BLaER1 (cell line): ENCODE measurements around the gene ZNF597.

Source experiments
- H3K27ac ChIP-seq: shearing (Covaris generic); formaldehyde crosslinking; 2 replicates; pipeline ENCODE4 v1.8.1; 2022
- H3K27me3 ChIP-seq: shearing (Covaris generic); formaldehyde crosslinking; 2 replicates; pipeline ENCODE4 v1.8.1; 2022
- H3K36me3 ChIP-seq: shearing (Covaris generic); formaldehyde crosslinking; 2 replicates; pipeline ENCODE4 v1.8.1; 2022
- H3K4me1 ChIP-seq: shearing (Covaris generic); formaldehyde crosslinking; 2 replicates; pipeline ENCODE4 v1.8.1; 2022
- H3K4me2 ChIP-seq: shearing (Covaris generic); formaldehyde crosslinking; 2 replicates; pipeline ENCODE4 v1.8.1; 2022
- H3K4me3 ChIP-seq: shearing (Covaris generic); formaldehyde crosslinking; 2 replicates; pipeline ENCODE4 v1.8.1; 2022
- H3K9ac ChIP-seq: shearing (Covaris generic); formaldehyde crosslinking; 2 replicates; pipeline ENCODE4 v1.8.1; 2022
- H3K9me3 ChIP-seq: shearing (Covaris generic); formaldehyde crosslinking; 2 replicates; pipeline ENCODE4 v1.8.1; 2022
- H4K20me1 ChIP-seq: shearing (Covaris generic); formaldehyde crosslinking; 2 replicates; pipeline ENCODE4 v1.8.1; 2022
- Cebpa-rat ChIP-seq: shearing (Covaris generic); IDR thresholded peaks from 2 replicates; pipeline ENCODE4 v1.8.1; 2022

The ZNF597 gene

DNA sequence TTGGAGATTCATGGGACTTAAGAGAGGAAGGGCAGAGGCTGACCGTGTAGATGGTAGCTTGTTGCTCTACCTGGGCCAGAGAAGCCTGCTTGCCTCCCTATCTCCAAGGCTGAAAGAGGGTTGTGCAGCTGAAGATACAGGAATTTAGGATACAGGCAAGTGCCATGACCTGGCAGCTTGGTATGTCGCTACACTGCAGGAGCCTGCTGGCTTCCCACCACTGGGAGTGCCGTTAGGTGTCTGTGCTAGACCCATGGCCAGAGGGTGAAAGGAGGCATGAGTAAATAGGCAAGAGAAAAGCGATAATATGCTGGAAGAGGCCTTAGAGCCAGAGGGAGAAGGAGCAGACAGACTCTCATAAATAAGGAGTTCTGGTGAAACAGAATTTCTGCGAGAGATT is 10.8 kb upstream of the ZNF597 start:
- Histone ChIP-seq H3K27me3 (no peaks in the 10 kb centered on the region), H3K27ac (no peak overlapping the region), H3K4me1 (peaks cover 22% of the 10 kb centered on the region), H3K9me3 (peaks cover 11% of the 10 kb centered on the region; the same call in 1 of the 2 replicates), H4K20me1 (peaks cover 7% of the 10 kb centered on the region), H3K36me3 (peaks cover 17% of the 10 kb centered on the region), H3K4me2 (no peak overlapping the region), H3K9ac (no peak overlapping the region), H3K4me3 (no peak overlapping the region)
- TF ChIP-seq Cebpa-rat: no peak

DNA sequence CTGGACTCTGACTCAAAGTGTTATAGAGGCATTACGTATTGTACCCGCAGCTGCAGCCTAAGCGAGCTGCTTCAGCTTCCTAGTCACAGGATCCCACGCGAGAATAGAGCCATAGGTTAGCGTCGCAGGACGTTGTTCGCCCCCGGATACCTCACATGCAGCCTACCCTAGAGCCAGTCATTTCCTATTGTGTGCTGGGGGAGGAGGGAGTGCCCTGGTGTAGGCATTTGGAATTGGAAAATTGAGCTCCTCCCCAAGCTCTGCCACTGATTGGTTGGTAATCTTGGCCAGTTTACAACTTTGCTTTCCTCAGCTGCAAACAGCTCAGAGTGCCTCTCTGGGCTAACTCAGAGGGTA is 706 bp upstream of the ZNF597 start:
- Histone ChIP-seq H3K9ac (peak overlapping the region; percentile 81), H3K27ac (peak overlapping the region; percentile 76), H3K27me3 (no peaks in the 10 kb centered on the region), H4K20me1 (no peaks in the 10 kb centered on the region), H3K4me1 (0 out of 2 replicates have a peak, but pooled peaks cover 13% of the 10 kb centered on the region), H3K4me2 (peak overlapping the region; percentile 65), H3K36me3 (peaks cover 53% of the 10 kb centered on the region), H3K4me3 (peak overlapping the region; percentile 75), H3K9me3 (peaks cover 79% of the 10 kb centered on the region)
- no peak for TF ChIP-seq Cebpa-rat

DNA sequence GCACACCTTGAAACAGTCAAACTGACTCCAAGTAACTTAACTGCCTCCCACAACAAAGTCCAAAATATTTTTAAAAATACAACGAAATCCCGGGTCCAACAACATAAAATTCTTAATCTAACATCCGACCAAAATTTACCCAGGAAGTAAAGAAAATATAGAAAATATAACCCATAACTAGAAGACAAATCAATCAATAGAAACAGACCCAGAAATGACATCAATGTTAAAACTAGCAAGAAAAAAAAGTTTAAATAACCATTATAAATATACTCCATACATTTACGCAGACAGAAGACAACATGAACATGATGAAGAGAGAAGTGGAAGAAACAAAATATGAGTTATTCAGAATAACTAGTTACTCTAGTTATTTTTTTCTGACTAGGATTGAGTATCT is 3.7 kb downstream of the ZNF597 start:
- TF ChIP-seq Cebpa-rat: no peak
- Histone ChIP-seq H3K4me1 (0 out of 2 replicates have a peak, but pooled peaks cover 10% of the 10 kb centered on the region), H3K9me3 (peaks cover 63% of the 10 kb centered on the region), H3K27ac (no peak overlapping the region), H3K27me3 (no peaks in the 10 kb centered on the region), H3K36me3 (peaks cover 52% of the 10 kb centered on the region), H3K9ac (no peak overlapping the region), H3K4me2 (no peak overlapping the region), H4K20me1 (no peaks in the 10 kb centered on the region), H3K4me3 (no peak overlapping the region)

DNA sequence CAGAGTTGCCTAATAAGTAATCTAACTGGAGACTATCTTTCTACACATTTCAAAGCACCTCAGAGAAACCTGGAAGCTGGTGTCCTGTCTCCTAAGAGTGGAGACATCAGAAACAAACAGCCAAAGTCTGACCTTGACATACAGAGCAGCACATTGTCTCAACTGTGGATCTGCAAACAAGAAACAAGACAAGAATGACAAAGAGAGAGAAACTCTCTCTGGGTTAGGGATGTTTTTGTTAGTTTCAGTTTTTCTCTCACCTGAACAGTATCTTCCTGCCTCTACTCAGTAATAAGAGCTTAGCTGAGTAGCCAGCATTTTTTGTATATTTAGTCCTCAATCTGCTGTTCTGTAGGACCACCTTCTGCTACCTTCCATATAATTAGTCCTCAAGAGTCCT is 8.9 kb downstream of the ZNF597 start:
- no peak overlapping the region for H3K4me2 ChIP-seq
- TF ChIP-seq Cebpa-rat: no peak
- no peaks in the 10 kb centered on the region for H4K20me1 ChIP-seq
- H3K9me3 ChIP-seq: peaks cover 55% of the 10 kb centered on the region
- peaks cover 45% of the 10 kb centered on the region for H3K36me3 ChIP-seq
- no peak overlapping the region for H3K4me3 ChIP-seq
- no peaks in the 10 kb centered on the region for H3K27me3 ChIP-seq
- H3K27ac ChIP-seq: no peak overlapping the region
- H3K9ac ChIP-seq: no peak overlapping the region
- H3K4me1 ChIP-seq: 0 out of 2 replicates have a peak, but pooled peaks cover 12% of the 10 kb centered on the region

DNA sequence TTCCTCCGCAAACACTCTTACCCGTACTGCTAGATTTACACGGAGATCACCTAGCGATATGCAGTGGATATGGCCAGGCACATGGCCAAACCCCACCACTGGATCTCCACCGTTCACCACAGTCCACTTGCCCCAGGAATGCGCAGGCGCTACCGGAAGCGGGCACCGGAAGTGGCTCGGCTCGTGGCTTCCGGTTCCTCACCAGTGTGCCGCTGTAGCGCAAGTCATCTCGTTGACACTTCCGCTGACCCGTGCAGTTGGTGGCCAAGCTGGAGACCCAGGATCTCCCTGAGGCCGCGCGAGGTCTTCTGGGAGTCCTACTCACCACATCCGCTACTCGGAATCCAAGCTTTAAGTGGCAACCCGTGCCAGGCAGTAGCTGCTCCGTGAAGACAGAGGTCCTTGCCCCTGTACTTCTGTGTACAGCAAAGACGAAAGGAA is 11.5 kb downstream of the ZNF597 start:
- TF ChIP-seq Cebpa-rat: no peak
- Histone ChIP-seq H3K36me3 (peaks cover 30% of the 10 kb centered on the region), H3K4me1 (0 out of 2 replicates have a peak, but pooled peaks cover 12% of the 10 kb centered on the region), H3K9ac (no peak overlapping the region), H3K4me3 (peak overlapping the region; percentile 43), H3K4me2 (peak overlapping the region; percentile 65), H4K20me1 (no peaks in the 10 kb centered on the region), H3K27ac (peak overlapping the region; percentile 45), H3K27me3 (no peaks in the 10 kb centered on the region), H3K9me3 (peaks cover 53% of the 10 kb centered on the region)

DNA sequence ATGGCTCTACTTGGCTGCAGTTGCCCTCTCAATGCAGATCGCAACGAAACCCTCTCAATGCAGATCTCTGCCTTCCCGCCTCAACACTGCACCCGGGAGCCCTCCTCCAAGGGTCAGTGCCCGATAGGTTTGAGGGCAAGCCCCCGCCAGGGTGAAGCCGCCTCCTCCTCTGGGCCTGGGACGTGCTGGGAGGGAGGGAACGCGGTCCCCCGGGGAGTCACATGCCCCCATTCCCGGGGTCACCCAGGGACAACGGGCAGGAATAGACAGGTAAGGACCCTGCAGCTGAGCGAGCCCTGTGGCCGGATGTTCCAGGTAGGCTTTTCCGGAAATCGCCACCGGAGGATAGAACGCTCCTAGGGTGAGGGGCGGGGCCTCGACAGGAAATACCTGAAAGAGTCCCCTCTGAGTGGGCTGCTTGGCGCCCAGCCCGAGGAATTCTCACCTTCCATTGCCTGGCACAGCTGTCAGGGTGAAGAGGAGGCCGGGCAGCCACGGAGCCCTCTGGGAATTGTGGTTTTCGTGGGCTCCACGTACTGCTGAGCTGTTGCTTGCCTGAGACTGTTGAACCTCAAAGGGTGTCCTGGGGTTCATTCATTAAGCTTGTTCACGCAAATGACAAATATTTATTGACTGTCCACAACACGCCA is 29.4 kb downstream of the ZNF597 start:
- peak overlapping the region; percentile 38; the same call in 1 of the 2 replicates for H3K4me3 ChIP-seq
- H3K27me3 ChIP-seq: no peaks in the 10 kb centered on the region
- TF ChIP-seq Cebpa-rat: no peak
- H3K4me2 ChIP-seq: no peak overlapping the region
- H4K20me1 ChIP-seq: no peaks in the 10 kb centered on the region
- H3K9me3 ChIP-seq: peaks cover 97% of the 10 kb centered on the region
- no peak overlapping the region for H3K9ac ChIP-seq
- H3K36me3 ChIP-seq: peaks cover 56% of the 10 kb centered on the region
- H3K27ac ChIP-seq: no peak overlapping the region
- H3K4me1 ChIP-seq: peaks cover 7% of the 10 kb centered on the region; the same call in 1 of the 2 replicates

DNA sequence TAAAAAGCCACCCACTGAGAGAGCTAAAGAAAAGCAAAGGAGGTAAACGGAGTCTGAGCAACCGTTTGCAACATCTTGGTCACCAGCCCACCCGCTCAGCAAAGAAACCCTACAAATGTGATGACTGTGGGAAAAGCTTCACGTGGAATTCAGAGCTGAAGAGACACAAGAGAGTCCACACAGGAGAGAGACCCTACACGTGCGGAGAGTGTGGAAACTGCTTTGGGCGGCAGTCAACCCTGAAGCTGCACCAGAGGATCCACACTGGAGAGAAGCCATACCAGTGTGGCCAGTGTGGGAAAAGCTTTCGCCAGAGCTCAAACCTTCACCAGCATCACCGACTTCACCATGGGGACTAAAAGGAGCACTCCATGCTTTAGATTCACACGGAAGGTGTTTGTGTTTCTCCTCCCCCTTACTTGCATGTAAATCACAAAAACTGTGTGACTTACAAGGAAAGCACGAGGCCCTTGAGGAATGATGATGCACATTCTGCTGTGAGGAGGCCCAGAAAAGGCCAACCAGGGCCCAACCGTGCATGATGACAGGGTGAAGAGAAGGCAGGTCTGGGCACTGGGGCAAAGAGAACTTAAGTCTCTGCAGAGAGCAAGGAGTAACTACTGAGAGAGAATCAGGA is 34.6 kb downstream of the ZNF597 start:
- Histone ChIP-seq H3K27me3 (no peaks in the 10 kb centered on the region), H3K27ac (no peak overlapping the region), H3K4me2 (no peak overlapping the region), H3K9me3 (peaks cover 100% of the 10 kb centered on the region), H3K36me3 (peaks cover 99% of the 10 kb centered on the region), H3K4me1 (peaks cover 1% of the 10 kb centered on the region; the same call in 1 of the 2 replicates), H3K9ac (no peak overlapping the region), H4K20me1 (no peaks in the 10 kb centered on the region), H3K4me3 (peak overlapping the region; percentile 39)
- no peak for TF ChIP-seq Cebpa-rat

DNA sequence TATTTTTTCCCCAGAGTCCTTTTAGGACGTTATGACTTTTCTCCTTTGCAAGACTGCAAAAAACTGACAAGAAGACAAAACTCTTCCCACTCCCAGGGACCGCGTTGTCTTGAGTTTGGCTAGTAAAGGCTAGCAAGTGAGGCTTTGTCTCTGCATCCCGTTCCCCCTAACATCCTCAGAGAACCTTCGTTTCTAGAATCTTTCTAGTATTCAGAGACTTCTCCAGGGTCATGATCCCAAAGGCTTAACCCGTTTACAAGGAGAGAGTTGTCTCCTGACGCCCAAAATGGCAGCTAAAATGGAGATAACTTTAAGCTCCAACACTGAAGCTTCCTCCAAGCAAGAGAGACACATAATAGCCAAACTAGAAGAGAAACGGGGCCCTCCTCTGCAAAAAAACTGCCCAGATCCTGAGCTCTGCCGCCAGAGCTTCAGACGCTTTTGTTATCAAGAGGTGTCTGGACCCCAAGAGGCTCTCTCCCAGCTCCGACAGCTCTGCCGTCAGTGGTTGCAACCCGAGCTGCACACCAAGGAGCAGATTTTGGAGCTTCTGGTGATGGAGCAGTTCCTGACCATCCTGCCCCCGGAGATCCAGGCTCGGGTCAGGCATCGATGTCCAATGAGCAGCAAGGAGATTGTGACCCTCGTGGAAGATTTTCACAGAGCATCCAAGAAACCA is 41.4 kb downstream of the ZNF597 start:
- peaks cover 68% of the 10 kb centered on the region for H3K36me3 ChIP-seq
- H3K4me3 ChIP-seq: peak overlapping the region; percentile 89
- H3K27ac ChIP-seq: peak overlapping the region; percentile 77
- H3K9ac ChIP-seq: peak overlapping the region; percentile 92
- no peaks in the 10 kb centered on the region for H4K20me1 ChIP-seq
- H3K9me3 ChIP-seq: peaks cover 77% of the 10 kb centered on the region
- peak overlapping the region; percentile 91 for H3K4me2 ChIP-seq
- peaks cover 23% of the 10 kb centered on the region for H3K4me1 ChIP-seq
- no peak for TF ChIP-seq Cebpa-rat
- no peaks in the 10 kb centered on the region for H3K27me3 ChIP-seq

DNA sequence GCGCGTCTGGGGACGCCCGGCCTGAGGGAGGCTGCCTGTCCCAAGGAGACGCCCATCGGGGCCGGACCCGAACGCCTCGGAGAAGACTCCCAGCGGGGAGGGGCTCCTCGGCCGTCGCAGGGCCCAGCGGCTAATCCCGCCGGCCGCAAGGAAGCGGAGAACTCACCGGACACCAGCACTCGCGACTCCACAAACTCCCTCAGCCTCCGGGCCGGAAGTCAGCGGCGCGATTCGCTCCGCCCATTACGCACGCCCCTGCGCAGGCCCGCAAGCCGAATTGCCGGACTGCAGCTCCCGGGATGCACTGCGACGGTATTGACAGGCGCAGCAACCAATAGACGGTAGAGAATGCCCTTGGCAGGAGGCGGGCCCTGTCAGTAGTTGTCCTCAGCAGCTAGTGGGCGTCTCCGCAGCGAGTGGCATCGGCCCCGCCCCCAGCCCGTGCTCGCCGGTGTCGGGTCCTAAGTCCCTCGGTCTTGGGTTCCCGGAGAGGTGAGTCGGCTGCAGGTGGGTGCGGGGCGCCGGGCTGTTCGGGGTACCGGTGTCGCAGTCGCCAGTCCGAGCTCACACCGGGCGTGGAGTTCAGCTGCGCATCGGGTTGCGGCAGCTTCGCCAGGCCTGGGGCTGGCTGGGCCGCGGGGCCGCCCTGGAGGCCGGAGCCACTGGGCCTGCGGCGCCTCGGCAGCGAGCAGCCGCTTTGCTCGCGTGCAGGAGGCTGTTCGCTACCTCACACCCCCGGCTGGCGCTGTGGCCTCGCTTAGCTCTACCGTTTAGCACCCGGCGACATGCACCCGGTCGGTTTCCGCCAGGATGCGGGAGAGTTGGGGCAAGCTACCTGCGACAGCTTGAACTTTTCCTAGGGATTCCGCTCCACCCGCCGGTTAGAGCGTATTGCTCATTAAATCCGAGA is 42.3 kb downstream of the ZNF597 start, which contains the start of the genes ZNF174 and ZSCAN32:
Gene ZNF174, plus strand, starts transcription at position 437 of the 910 bp plus-strand sequence. CDS start 790 bp downstream, outside the sequence.
Gene ZSCAN32, minus strand, starts transcription at position 226 of the 910 bp plus-strand sequence. CDS start 3,447 bp downstream, outside the sequence.
- H3K4me2 ChIP-seq: peak within 1 kb of the TSS; percentile 92
- peaks cover 77% of the 10 kb centered on the region for H3K9me3 ChIP-seq
- H3K4me3 ChIP-seq: peak within 1 kb of the TSS; percentile 89
- H3K4me1 ChIP-seq: peaks cover 23% of the 10 kb centered on the region
- peak within 1 kb of the TSS; percentile 85 for H3K27ac ChIP-seq
- no peaks in the 10 kb centered on the region for H3K27me3 ChIP-seq
- H3K9ac ChIP-seq: peak within 1 kb of the TSS; percentile 92
- no peaks in the 10 kb centered on the region for H4K20me1 ChIP-seq
- no peak for TF ChIP-seq Cebpa-rat
- H3K36me3 ChIP-seq: peaks cover 68% of the 10 kb centered on the region
